NCI-H2196 (cell line): ENCODE data around the gene RHEB.

Experiments used
- DNase-seq: peaks from one replicate; lab custom pipeline; 2025; ENCODE audit not compliant: unreplicated experiment; lab: John Stamatoyannopoulos, UW

Gene RHEB

GRCh38 chr7:151434549-151434948, 85.1 kb downstream of the RHEB start:
- no peak for DNase-seq

- DNase-seq, result no peak
Observed at GRCh38 chr7:151433721-151434400, 85.8 kb downstream of the RHEB start.

GRCh38 chr7:151432658-151433521, 86.8 kb downstream of the RHEB start:
- DNase-seq, result no peak

- no peak for DNase-seq
Observed at GRCh38 chr7:151431768-151432311, 87.9 kb downstream of the RHEB start.

- no peak for DNase-seq
Observed at GRCh38 chr7:151431281-151431767, 88.4 kb downstream of the RHEB start.

- DNase-seq, result no peak
Observed at GRCh38 chr7:151430391-151431205, 89.1 kb downstream of the RHEB start.

DNA sequence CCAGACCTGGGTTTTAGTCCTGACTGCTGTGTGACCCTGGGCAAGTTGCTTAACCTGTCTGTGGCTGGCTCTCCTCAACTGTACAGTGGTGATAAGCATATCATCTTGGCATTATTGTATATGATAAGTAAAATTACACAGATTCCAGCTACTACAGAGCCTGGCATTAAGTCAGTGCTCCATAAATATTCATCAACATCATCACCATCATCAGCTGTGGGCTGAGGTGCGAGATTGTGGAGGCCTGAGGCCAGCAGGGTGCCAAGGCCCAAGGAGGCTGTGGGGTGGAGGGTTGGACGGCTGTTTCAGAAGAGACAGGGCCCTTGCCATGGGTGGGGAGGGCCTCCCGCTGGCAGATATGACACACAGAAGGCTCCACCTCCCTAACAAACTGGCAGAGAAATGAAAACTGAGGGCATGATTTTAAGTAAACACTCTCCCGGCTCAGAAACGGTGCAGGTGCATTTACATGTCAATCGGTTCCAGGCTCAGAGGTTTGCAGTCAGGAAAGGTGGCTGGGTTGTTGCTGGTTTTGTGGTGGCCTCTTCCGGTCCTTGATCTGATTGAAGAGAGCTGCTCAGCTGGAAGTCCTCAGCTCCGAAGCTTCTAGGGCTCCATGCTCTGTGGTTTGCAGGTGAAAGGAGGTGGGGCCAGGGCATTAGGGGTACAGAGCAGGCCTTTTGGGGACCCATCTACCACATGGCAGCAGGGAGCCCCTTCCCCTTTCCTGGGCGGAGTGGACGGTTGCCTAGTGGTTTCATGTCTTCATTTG, 89.9 kb downstream of the RHEB start:
- peak; percentile 40 for DNase-seq

DNA sequence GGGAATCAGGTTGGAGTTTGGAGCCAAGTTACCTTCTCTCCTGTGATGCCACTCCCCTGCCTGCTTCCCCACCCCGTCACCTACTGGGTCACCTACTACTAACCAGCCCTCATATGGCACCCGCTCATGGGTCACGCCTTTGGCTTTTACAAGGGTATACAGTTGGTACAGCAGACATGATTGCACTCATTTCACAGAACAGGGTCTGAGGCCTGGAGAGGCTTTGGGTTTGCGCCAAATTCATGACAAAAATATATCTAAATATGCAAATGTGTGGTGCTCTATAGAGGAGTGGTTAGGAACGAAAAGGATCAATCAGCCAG, 90.5 kb downstream of the RHEB start:
- DNase-seq, result no peak

DNA sequence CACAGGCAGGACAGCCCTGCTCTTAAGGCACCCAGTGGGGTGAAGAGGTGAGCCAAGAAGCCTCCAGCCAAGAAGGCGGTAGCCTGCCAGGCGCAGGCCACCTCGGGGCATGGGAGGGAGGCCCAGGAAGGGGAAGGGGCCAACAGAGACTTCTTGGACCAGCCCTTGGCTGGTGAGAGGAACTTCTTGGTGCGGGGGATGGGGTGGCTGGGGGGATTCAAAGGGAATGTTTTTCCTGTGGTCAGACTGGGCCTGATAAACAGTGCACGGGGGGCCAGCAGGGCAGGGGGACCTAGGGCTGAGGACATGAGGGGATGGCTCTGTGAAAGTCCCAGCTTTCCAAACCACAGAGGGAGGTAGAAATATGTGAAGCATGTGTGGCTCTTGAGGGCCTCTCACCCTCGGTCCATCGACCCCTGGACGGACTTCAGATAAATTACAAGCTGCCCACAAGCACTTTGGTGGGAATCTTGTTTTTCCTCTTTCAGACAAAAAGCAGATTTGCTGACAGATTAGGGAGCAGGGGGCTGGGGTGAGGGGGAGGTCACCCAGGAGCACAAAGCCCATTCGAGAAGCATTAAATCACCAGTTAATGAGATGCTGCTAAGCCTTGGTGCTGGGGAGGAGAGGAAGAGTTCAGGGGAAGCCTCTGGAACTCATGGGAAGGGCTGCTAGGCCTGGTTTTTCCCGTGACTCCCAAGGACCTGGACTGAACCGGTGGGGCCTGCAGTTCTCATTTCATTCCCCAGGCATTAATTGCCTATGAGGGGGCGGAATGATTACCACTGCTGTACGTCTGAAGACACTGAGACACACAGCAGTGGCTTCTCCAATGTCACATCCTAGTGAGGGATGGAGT, 91.1 kb downstream of the RHEB start:
- DNase-seq, result no peak

- no peak for DNase-seq
Observed at GRCh38 chr7:151427705-151428377, 91.9 kb downstream of the RHEB start.

DNA sequence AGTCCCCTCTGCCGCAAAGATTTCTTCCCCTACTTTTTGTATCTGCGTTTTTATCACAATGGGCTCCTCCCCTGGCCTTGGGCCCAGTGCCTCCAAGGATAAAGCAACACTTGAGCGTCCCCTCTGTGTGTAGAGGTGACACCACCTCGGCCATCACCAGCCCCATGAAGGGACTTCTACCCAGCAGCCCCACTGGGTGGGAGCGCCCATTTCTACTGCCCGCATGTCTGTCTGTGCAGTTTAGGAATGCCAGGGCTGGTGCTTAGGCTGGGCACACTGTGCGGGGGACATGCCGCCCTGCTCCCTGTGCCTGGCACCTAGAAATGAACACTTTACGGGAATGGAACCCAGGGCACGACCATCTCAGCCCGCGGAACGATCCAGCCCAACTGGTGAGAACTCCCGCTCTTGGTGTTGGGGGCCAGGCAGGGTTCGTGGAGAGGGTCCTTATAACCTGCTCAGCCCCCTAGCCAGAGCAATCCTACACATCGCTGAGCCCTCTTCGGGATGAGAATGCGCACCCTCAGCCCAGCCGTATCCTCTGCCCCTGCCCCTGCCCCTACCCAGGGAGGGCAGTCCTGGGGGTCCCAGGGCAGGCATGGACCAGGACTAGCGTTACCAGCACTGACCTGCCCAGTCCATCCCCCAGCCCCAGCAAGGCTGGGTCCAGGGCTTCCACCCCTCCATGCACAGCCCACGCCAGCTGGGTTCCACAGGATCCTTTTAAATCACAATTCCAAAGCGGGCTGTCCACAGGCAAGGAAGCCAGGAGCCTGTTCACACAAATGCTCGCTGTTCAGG, 92.6 kb downstream of the RHEB start:
- DNase-seq, result no peak

DNA sequence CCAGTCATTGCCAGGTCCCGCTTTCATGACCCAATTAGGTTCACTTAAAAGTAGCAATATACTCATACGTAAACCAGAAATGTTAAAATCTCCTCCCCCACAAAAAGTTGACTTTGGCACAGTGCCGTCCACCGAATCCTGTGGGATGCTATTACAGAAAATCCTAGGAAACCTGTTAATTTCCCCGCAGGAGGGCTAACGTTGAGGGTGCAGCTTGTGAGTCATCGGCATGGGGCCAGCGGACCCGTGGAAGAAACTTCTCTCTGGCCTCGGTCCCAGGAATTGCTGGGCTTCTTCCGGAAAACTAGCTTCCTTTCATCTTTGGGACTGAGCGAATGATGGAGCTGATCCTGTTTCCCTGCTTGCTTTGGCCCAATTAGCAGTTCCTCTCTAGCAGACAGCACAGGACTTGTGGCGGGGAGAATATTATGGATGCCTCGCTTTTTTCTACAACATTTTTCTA, 93.2 kb downstream of the RHEB start:
- no peak for DNase-seq

DNA sequence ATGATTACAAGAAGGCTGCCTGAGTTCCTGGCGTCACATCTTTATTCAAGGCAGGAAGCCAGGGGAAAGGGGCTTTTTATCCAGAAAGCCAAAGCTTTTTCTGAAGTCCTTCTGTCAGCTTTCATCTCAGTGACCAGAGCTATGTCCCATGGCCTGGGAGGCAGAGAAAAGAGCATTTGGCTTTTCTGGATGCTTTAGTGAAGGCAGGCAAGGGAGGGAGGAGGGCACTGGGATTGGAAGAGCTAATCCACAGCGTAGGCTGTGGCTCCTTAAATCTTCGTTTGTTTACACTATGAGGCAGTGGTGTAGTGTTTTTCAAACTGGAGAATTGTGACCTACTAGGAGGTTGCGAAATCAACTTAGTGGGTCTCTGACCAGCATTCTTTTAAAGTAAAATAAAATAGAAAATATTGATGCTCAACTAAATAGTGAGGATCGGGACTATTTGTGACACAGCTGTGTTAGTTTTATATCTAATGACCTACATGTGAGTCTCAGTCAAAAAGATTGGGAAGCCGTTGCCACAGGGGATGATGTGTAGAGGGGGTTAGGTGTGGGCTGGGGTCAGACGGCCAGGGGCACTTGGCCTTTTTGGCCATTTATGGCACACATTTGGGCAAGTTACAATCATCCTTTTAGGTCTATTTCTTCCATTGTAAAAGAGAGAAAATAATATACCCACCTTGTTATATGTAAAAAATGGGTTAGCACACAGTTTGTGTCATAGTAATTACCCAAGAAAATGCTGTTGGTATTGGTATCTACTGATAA, 93.8 kb downstream of the RHEB start:
- DNase-seq, result no peak

DNA sequence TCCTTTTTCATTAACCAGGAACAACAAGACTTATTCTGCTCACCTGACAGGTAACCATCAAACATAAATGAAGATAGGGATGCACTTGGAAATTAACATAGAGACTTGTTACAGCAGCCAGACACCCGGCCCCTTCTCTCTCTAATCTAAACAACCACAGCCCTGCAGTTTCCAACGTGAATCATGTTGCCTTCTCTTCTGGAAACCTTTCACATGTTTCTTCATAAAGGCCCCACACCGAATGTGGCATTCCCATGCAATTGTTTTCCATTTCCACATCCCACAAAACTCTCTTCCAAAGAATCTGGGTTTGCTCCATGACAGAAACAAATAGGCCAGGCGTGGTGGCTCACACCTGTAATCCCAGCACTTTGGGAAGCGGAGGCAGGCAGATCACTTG, 94.9 kb downstream of the RHEB start:
- DNase-seq, result no peak

- no peak for DNase-seq
Observed at GRCh38 chr7:151423936-151424335, 95.8 kb downstream of the RHEB start.

DNA sequence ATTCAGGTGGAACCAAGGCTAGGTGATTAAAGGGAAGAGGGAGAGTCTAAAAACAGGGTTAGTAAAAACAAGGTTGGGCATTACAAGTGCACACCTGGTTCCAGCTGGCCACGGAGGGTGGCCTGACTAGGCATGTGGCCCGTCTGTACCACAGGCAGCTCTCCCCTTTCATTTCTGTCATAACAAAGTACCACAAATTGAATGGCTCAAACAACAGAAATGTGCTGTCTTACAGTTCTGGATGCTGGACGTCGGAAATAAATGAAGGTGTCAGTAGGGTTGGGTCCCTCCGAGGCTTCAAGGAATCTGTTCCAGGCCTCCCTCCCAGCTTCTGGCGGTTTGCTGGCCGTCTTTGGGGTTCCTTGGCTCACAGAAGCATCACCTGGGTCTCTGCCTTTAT, 96.5 kb downstream of the RHEB start:
- DNase-seq, result no peak

DNA sequence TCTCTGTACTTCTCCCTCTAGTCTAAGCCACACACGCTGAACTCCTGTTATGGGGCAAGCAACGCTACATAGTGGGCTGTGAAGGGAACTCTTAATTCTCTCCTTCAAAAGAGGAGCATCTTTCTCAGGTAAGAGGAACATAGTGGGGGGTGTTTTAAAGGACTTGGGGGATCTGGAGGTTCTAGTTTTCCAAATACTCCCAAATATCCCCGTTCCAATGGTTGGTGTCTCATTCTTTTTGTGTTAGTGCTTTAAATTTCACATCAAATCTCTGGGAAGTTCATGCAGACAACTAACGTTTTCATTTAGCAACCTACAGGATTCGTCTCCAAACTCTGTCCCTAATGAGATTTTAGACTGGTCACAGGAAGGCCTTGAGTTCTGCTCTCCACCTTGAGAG, 97.5 kb downstream of the RHEB start:
- DNase-seq, result no peak
